Thoracic aorta (tissue), 2 donors: ENCODE data around the gene PIEZO2. TPM values are rescaled to one million over a fixed set of nuclear protein-coding genes. Genes with fewer than 3 reads are reported as not detected.

Source experiments
- ATAC-seq: fragments of 150-250 bp; one replicate; pipeline ENCODE4 v1.8.0; 2017; ENCODE audit warnings: low read depth; ENCODE audit not compliant: insufficient number of reproducible peaks, low FRiP score
- DNase-seq: peaks from one replicate; pipeline ENCODE4 v3.0.0-alpha.2; 2020; ENCODE audit warnings: low spot score
- H3K27ac ChIP-seq, 2 donors: fragments of 200-600 bp; sonication (generic); 1 replicate in 1 of 2; 2 replicates in 1 of 2; pipeline ENCODE4 v1.5.1; 2016; ENCODE audit warnings: mild to moderate bottlenecking in 2 of 2, moderate library complexity in 2 of 2
- H3K27me3 ChIP-seq: fragments of 200-600 bp; sonication (generic); replicated peaks from 2 replicates; pipeline ENCODE4 v1.6.0; 2016; ENCODE audit warnings: mild to moderate bottlenecking; ENCODE audit not compliant: insufficient read depth
- H3K36me3 ChIP-seq: fragments of 200-600 bp; sonication (generic); one replicate; pipeline ENCODE4 v1.5.1; 2016
- H3K4me1 ChIP-seq, 2 donors: fragments of 200-600 bp; sonication (generic); 1 replicate in 1 of 2; 2 replicates in 1 of 2; pipeline versions ENCODE4 v1.5.1 to v1.6.0; 2016; ENCODE audit warnings: low read depth in 2 of 2, mild to moderate bottlenecking in 1 of 2; ENCODE audit not compliant: control insufficient read depth in 1 of 2
- H3K4me3 ChIP-seq: fragments of 200-600 bp; sonication (generic); 2 replicates; pipeline ENCODE4 v1.5.1; 2016; ENCODE audit warnings: mild to moderate bottlenecking
- H3K9me3 ChIP-seq: fragments of 200-600 bp; sonication (generic); 2 replicates; pipeline ENCODE4 v1.5.1; 2016
- CTCF ChIP-seq: fragments of 200-600 bp; sonication (generic); IDR thresholded peaks from one replicate; pipeline ENCODE4 v1.5.1; 2019; ENCODE audit warnings: antibody characterized with exemption
- total RNA-seq, 2 donors: library from RNA; depleted of rRNA; stranded (reverse); fragments of >200 nt; gene quantifications; one replicate each; pipeline versions ENCODE4 v1.1.0 to v1.2.3, GENCODE V29; 2016

The PIEZO2 gene
- total RNA-seq, 2 donors from 2014 or later = 8.3 to 10.3 TPM

GRCh38 chr18:10726198-10727068 is 422.9 kb downstream of the PIEZO2 start:
- ATAC-seq (no peak), DNase-seq (no peak)
- no peak for TF ChIP-seq CTCF
- Histone ChIP-seq H3K4me1 (no peaks in the 10 kb centered on the region), H3K36me3 (no peaks in the 10 kb centered on the region), H3K4me3 (no peak overlapping the region), H3K27ac (no peak overlapping the region), H3K27me3 (no peaks in the 10 kb centered on the region), H3K9me3 (no peaks in the 10 kb centered on the region)

GRCh38 chr18:10724666-10725065 is 424.7 kb downstream of the PIEZO2 start:
- Histone ChIP-seq H3K9me3 (no peaks in the 10 kb centered on the region), H3K4me1 (no peaks in the 10 kb centered on the region), H3K27ac (no peak overlapping the region), H3K36me3 (no peaks in the 10 kb centered on the region), H3K4me3 (no peak overlapping the region), H3K27me3 (no peaks in the 10 kb centered on the region)
- DNase-seq (no peak), ATAC-seq (no peak)
- TF ChIP-seq CTCF = no peak

DNA sequence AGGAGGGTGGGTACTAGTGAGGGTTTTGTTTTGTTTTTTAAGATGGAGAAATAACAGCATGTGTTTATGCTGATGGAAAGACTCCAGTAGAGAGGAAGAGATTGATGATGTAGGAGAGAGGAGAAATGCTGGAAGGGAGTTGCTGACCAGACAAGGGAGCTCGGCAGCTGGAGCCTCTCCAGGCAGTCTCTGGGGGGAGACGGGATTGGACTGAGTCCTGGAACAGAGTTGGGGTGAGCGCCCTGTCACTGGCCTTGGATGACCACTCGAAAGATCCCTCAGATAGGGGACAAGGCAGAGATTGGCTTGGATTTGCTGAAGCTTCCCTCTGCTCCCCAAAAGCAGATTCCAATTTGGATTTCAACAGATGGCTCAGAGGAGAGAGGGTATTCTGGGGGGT is 425.9 kb downstream of the PIEZO2 start:
- no peak for ATAC-seq
- no peaks in the 10 kb centered on the region for H3K27me3 ChIP-seq
- H3K4me3 ChIP-seq = no peak overlapping the region
- no peaks in the 10 kb centered on the region for H3K4me1 ChIP-seq
- TF ChIP-seq CTCF = no peak
- no peaks in the 10 kb centered on the region for H3K36me3 ChIP-seq
- DNase-seq = no peak
- no peaks in the 10 kb centered on the region for H3K9me3 ChIP-seq
- H3K27ac ChIP-seq = no peak overlapping the region

DNA sequence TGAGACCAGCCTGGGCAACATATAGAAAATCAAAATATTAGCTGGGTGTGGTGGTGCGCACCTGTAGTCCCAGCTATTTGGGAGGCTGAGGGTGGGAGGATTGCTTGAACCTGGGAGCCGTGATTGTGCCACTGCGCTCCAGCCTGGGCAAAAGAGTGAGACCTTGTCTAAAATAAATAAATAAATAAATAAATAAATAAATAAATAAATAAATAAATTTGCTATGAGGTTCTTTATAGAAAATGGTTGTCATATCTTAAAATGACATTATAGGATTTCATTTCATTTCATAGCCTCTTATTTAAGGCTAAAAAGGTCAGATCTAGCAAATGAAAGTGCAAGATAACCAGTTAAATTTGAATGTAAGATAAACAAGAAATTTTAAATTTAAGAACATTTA is 430.6 kb downstream of the PIEZO2 start:
- Histone ChIP-seq H3K27ac (no peak overlapping the region), H3K9me3 (no peaks in the 10 kb centered on the region), H3K4me3 (no peak overlapping the region), H3K4me1 (no peaks in the 10 kb centered on the region), H3K27me3 (no peaks in the 10 kb centered on the region), H3K36me3 (no peaks in the 10 kb centered on the region)
- ATAC-seq = no peak
- DNase-seq = no peak
- no peak for TF ChIP-seq CTCF

DNA sequence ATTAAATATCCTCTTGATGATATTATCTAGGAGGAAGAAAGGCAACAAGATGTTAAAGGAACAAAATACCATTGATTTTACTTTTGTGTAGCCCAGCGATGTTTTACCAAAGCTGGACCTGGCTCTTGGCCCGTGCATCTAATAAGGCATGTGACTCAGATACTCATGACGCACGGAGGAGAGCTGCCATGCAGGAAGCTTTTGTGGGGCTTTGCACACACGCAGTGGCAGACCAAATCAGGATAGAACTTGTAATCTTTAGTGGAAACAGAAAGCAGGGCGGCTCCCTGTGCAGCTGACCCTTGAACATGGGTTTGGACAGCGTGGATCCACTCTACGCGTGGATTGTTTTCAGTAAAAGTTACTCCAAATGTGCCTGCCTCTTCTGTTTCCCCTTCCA is 433.6 kb downstream of the PIEZO2 start:
- ATAC-seq = no peak
- TF ChIP-seq CTCF = no peak
- no peak for DNase-seq
- no peak overlapping the region for H3K4me3 ChIP-seq
- no peak overlapping the region for H3K27ac ChIP-seq
- no peaks in the 10 kb centered on the region for H3K36me3 ChIP-seq
- H3K4me1 ChIP-seq = no peaks in the 10 kb centered on the region
- no peaks in the 10 kb centered on the region for H3K9me3 ChIP-seq
- H3K27me3 ChIP-seq = no peaks in the 10 kb centered on the region
